Vagina (tissue), 2 donors: Measurements from ENCODE around the gene CBLB.

Source experiments
- POLR2A ChIP-seq, 2 donors: fragments of 450-650 bp; IDR thresholded peaks; one replicate each; pipeline ENCODE4 v1.6.1; 2017; ENCODE audit warnings: antibody characterized with exemption in 2 of 2, mild to moderate bottlenecking in 2 of 2, moderate library complexity in 2 of 2
- TF ChIP-seq, protein P1 (sequence below), 3 experiments: fragments of 450-650 bp in 2 of 3; fragments of 200-600 bp in 1 of 3; sonication (generic) in 1 of 3; IDR thresholded peaks; one replicate each; pipeline ENCODE4 v1.5.1; 2017 to 2019; ENCODE audit warnings: antibody characterized with exemption in 3 of 3, mild to moderate bottlenecking in 2 of 3, moderate library complexity in 2 of 3

- no peak for TF ChIP-seq POLR2A (IDR thresholded peaks at IDR 0.05)
- TF ChIP-seq, protein P1, sequence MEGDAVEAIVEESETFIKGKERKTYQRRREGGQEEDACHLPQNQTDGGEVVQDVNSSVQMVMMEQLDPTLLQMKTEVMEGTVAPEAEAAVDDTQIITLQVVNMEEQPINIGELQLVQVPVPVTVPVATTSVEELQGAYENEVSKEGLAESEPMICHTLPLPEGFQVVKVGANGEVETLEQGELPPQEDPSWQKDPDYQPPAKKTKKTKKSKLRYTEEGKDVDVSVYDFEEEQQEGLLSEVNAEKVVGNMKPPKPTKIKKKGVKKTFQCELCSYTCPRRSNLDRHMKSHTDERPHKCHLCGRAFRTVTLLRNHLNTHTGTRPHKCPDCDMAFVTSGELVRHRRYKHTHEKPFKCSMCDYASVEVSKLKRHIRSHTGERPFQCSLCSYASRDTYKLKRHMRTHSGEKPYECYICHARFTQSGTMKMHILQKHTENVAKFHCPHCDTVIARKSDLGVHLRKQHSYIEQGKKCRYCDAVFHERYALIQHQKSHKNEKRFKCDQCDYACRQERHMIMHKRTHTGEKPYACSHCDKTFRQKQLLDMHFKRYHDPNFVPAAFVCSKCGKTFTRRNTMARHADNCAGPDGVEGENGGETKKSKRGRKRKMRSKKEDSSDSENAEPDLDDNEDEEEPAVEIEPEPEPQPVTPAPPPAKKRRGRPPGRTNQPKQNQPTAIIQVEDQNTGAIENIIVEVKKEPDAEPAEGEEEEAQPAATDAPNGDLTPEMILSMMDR (IDR thresholded peaks at IDR 0.05): no peak
Measured at GRCh38 chr3:105781871-105782270, 86.9 kb downstream of the CBLB start.
